ENCODE data around the gene BLCAP.
"Not testable (repeated sequence)": the region's sequence is repeated elsewhere in the genome, so short reads cannot be mapped to it uniquely, and the experiment has no call there.

The BLCAP gene

GRCh38 chr20:37559312-37560027 lies 31.8 kb upstream of the BLCAP start:
- no peak for DNase-seq (ENCODE audit: low read depth)

GRCh38 chr20:37558779-37559178 lies 31.1 kb upstream of the BLCAP start:
- H3K4me3 ChIP-seq (ENCODE audit: low read depth, low read length): no peak overlapping the region
- no peak for DNase-seq (ENCODE audit: low read depth)

More at GRCh38 chr20:37559312-37560027, 31.8 kb upstream of the BLCAP start:
- no peak overlapping the region for H3K4me3 ChIP-seq (ENCODE audit: low read depth, low read length)

- no peak overlapping the region for H3K4me3 ChIP-seq (ENCODE audit: low read depth, low read length)
- no peak for DNase-seq (ENCODE audit: low read depth)
Observed at GRCh38 chr20:37558306-37558705, 30.6 kb upstream of the BLCAP start.

DNA sequence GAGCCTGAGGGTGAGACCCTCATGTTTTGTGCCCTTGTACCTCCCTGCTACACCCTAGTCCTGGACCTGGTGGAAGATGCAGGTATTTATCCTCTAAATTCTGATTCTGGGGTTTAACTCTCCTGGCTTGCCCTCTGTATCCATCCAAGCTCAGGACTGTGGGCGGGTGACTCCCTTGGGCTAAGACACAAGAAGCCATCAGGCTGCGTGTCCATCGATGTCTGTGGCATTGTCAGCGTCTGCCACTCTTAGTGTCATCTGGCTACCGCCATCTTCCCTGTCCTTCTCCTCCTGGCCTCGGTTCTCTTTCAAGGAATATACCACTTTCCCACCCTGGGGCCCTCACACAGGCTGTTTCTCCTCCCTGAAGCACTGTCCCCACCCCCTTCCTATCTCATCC lies 28.9 kb upstream of the BLCAP start:
- no peak overlapping the region for H3K4me3 ChIP-seq (ENCODE audit: low read depth, low read length)
- no peak for DNase-seq (ENCODE audit: low read depth)

GRCh38 chr20:37554721-37555298 lies 27.1 kb upstream of the BLCAP start:
- not testable (repeated sequence) for H3K4me3 ChIP-seq (ENCODE audit: low read depth, low read length); DNase-seq (ENCODE audit: low read depth)

- H3K4me3 ChIP-seq (ENCODE audit: low read depth, low read length): no peak overlapping the region
- DNase-seq (ENCODE audit: low read depth): no peak
Observed at GRCh38 chr20:37552415-37552814, 24.7 kb upstream of the BLCAP start.

DNA sequence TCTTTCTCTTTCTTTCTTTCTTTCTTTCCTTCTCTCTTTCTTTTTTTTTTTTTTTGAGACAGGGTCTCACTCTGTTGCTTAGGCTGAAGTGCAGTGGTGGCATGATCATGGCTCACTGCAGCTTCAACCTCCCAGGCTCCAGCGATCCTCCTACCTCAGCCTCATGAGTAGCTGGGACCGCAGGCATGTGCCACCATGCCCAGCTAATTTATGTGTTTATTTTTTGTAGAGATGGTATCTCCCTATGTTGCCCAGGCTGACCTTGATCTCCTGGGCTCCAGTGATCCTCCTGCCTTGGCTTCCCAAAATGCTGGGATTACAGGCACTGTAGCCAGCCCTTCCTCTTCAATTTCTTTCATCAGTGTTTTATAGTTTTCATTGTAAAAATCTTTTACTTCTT lies 24.0 kb upstream of the BLCAP start:
- DNase-seq (ENCODE audit: low read depth); H3K4me3 ChIP-seq (ENCODE audit: low read depth, low read length): not testable (repeated sequence)

DNA sequence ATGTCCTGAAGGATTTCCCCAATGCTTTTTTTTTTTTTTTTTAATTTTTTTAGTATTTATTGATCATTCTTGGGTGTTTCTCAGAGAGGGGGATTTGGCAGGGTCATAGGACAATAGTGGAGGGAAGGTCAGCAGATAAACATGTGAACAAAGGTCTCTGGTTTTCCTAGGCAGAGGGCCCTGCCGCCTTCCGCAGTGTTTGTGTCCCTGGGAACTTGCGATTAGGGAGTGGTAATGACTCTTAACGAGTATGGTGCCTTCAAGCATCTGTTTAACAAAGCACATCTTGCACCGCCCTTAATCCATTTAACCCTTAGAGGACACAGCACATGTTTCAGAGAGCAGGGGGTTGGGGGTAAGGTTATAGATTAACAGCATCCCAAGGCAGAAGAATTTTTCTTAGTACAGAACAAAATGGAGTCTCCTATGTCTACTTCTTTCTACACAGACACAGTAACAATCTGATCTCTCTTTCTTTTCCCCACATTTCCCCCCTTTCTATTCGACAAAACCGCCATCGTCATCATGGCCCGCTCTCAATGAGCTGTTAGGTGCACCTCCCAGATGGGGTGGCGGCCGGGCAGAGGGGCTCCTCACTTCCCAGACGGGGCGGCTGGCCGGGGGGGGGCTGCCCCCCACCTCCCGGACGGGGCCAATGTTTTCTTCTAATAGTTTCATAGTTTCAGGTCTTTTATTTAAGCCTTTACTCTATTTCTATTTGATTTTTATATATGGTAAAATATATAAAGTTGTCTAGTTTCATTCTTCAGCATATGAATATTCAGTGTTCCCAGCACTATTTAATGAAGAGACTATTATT lies 22.6 kb upstream of the BLCAP start:
- H3K4me3 ChIP-seq (ENCODE audit: low read depth, low read length); DNase-seq (ENCODE audit: low read depth): not testable (repeated sequence)

DNA sequence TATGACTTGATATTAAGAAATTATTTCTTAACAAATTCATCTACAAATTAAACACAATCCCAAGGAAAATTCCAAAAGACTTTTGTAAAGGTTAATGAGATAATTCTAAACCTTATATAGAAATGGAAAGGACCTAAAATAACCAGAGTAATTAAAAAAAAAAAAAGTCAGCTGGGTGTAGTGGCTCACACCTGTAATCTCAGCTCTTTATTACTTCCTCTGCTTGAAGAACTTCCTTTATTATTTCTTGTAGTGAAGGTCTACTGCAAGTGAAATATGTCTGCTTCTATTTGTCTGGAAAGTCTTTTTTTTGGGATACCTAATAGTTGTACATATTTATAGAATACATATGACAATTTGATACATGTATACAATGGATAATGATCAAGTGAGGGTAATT lies 20.2 kb upstream of the BLCAP start:
- H3K4me3 ChIP-seq (ENCODE audit: low read depth, low read length): no peak overlapping the region
- DNase-seq (ENCODE audit: low read depth): no peak

GRCh38 chr20:37545516-37545915 lies 17.8 kb upstream of the BLCAP start:
- H3K4me3 ChIP-seq (ENCODE audit: low read depth, low read length): no peak overlapping the region
- no peak for DNase-seq (ENCODE audit: low read depth)

DNA sequence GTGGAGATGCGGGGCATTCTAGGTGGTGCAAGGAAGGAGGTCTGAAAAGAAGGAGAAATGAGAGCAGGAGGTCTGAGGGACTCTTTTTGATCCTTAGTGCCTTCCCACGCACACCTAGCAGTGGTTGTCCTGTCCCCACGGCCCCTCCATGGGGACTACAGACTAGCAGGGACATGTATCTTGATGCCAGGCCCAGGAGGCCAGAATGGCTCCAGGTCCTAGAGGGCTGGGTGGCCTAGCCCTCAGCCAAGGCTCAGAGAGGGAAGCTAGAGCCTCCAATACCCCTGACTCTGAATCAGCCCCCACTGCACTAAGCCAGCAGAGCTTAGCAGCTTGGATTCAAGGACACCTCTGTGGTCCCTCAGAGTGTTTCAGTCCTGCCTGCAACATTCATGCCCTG lies 16.7 kb upstream of the BLCAP start:
- no peak for DNase-seq (ENCODE audit: low read depth)
- H3K4me3 ChIP-seq (ENCODE audit: low read depth, low read length): no peak overlapping the region

GRCh38 chr20:37543828-37544227 lies 16.2 kb upstream of the BLCAP start:
- DNase-seq (ENCODE audit: low read depth): no peak
- no peak overlapping the region for H3K4me3 ChIP-seq (ENCODE audit: low read depth, low read length)

DNA sequence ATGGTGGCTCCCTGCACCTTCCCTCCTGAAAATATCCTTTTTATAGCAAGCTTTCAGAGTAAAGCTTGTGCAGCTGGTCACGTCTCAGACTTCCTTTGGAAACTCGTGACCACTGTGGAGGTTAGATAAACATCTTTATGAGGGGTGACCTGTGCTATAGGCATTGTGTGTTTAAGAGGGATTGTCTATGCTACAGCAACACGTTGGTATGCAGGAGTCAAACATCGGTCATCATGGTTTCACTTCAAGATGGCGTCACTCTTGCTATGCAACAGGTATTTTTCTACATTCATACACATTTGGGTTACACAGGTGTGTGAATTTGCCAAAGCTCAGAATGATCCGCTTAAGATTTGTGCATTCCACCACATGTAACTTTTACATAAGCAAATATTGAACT lies 14.6 kb upstream of the BLCAP start:
- no peak for DNase-seq (ENCODE audit: low read depth)
- no peak overlapping the region for H3K4me3 ChIP-seq (ENCODE audit: low read depth, low read length)

- DNase-seq (ENCODE audit: low read depth): no peak
- no peak overlapping the region for H3K4me3 ChIP-seq (ENCODE audit: low read depth, low read length)
Observed at GRCh38 chr20:37541326-37541725, 13.7 kb upstream of the BLCAP start.

- not testable (repeated sequence) for H3K4me3 ChIP-seq (ENCODE audit: low read depth, low read length); DNase-seq (ENCODE audit: low read depth)
Observed at GRCh38 chr20:37540838-37541237, 13.2 kb upstream of the BLCAP start.

DNA sequence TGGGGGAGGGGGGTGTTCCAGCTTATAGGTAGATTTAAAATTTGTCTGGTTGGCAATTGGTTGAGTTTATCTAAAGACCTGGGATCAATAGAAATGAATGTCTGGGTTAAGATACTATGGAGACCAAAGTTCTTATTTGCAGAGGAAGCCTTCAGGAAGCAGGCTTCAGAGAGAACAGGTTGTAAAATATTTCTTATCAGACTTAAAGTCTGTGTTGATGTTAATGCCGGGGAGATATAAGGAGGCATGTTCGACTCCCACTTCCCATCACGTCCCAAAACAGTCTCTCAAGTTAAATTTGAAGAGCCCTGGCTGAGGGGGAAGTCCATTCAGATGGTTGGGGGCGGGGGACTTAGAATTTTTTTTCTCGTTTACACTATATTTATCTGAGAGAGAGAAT lies 12.3 kb upstream of the BLCAP start:
- DNase-seq (ENCODE audit: low read depth): no peak
- no peak overlapping the region for H3K4me3 ChIP-seq (ENCODE audit: low read depth, low read length)

DNA sequence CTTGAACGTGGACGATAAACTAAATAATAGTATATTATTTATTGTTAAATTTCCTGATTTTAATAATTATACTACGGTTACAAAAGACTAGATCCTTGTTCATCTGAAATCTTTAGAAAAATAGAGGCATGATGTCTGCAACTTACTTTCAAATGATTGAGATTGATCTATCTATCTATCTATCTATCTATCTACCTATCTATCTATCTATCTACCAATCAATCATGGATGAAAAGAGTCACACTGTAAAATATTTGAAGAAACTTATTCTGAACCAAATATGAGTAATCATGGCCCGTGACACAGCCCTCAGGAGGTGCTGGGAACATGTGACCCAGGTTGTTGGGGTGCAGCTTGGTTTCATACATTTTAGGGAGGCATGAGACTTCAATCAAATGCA lies 11.7 kb upstream of the BLCAP start:
- DNase-seq (ENCODE audit: low read depth): no peak
- no peak overlapping the region for H3K4me3 ChIP-seq (ENCODE audit: low read depth, low read length)

- H3K4me3 ChIP-seq (ENCODE audit: low read depth, low read length): no peak overlapping the region
- no peak for DNase-seq (ENCODE audit: low read depth)
Observed at GRCh38 chr20:37538003-37538402, 10.3 kb upstream of the BLCAP start.

DNA sequence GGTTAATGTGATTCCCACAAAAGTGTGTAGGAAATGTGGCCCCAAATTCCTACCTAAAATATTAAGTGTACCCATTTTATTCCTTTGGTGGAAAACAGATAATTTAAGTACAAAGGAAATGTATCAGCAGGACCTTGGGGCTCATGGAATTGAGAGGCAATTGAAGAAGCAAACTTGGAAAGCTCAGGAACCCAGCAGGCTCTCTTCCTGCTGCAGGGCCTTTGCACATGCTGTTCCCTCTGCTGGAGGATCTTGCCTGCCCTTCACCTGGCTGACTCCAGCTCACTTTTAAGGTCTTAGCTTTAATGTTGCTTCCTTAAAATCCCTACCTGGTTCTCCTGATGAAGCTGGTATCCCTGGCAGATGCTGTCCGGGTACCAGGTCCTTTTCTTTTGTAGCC lies 9.8 kb upstream of the BLCAP start:
- no peak overlapping the region for H3K4me3 ChIP-seq (ENCODE audit: low read depth, low read length)
- DNase-seq (ENCODE audit: low read depth): no peak

GRCh38 chr20:37535443-37536132 lies 7.9 kb upstream of the BLCAP start:
- no peak overlapping the region for H3K4me3 ChIP-seq (ENCODE audit: low read depth, low read length)
- DNase-seq (ENCODE audit: low read depth): no peak

Data from skeletal muscle cell (primary cell).